ENCODE results near the gene THOC2. TPM values are rescaled to one million over a fixed set of nuclear protein-coding genes. Genes with fewer than 3 reads are reported as not detected.
"Not testable (repeated sequence)": the region's sequence is repeated elsewhere in the genome, so short reads cannot be mapped to it uniquely, and the experiment has no call there.

The THOC2 gene
- total and polyA plus RNA-seq, 10 of the 15 experiments (the other 5 are each of a cell fraction or from before 2014, with no cell fraction given): 64.8 to 136 (median 75.1) TPM

GRCh38 chrX:123722193-123722592 lies 10.7 kb downstream of the THOC2 start:
- H3K27me3 ChIP-seq (replicated peaks in 1 of 2; ENCODE audit: control insufficient read depth in 2 of 2, insufficient read depth in 2 of 2, low read length in 1 of 2); H4K20me1 ChIP-seq (ENCODE audit: control insufficient read depth, insufficient read depth); H3K9ac ChIP-seq (ENCODE audit: control insufficient read depth, insufficient read depth, low read length); RAD21 ChIA-PET (ENCODE audit: unreplicated experiment); POLR2A ChIA-PET; intact Hi-C loops (cut with micrococcal nuclease; ENCODE audit: unreplicated experiment); H3K9me3 ChIP-seq (replicated peaks; ENCODE audit: control insufficient read depth, insufficient read depth, low read length); SMC1A ChIA-PET (ENCODE audit: uncharacterized antibody, unreplicated experiment); H3K36me3 ChIP-seq (ENCODE audit: control insufficient read depth in 2 of 2, insufficient read depth in 2 of 2, low read length in 1 of 2); DNase-seq (ENCODE audit: low read depth, low spot score); H2AFZ ChIP-seq (ENCODE audit: control insufficient read depth, low read depth, low read length); H3K4me2 ChIP-seq (ENCODE audit: control insufficient read depth, insufficient read depth); H3K27ac ChIP-seq (ENCODE audit: control insufficient read depth, insufficient read depth); in situ Hi-C loops (cut with MboI); H3K4me1 ChIP-seq (ENCODE audit: control insufficient read depth, insufficient read depth, low read length); ATAC-seq; BruUV-seq (replicated peaks); H3K4me3 ChIP-seq; CTCF ChIA-PET; FAIRE-seq: not testable (repeated sequence)
- 100% methylated on average over 1 of the region's 1 CpG for WGBS (ENCODE audit: insufficient coverage, insufficient replicate concordance, low lambda C conversion rate, missing lambda C conversion rate)
- H3K79me2 ChIP-seq (ENCODE audit: control insufficient read depth, insufficient read depth, low read length): peaks cover 58% of the 10 kb centered on the region

GRCh38 chrX:123720486-123720885 lies 12.4 kb downstream of the THOC2 start:
- H3K27me3 ChIP-seq (replicated peaks in 1 of 2; ENCODE audit: control insufficient read depth in 2 of 2, insufficient read depth in 2 of 2, low read length in 1 of 2): no peaks in the 10 kb centered on the region
- in situ Hi-C loops (cut with MboI): no loop called here
- H2AFZ ChIP-seq (ENCODE audit: control insufficient read depth, low read depth, low read length): no peak overlapping the region
- RAD21 ChIA-PET (ENCODE audit: unreplicated experiment): no interaction called here
- no peaks in the 10 kb centered on the region for H4K20me1 ChIP-seq (ENCODE audit: control insufficient read depth, insufficient read depth)
- ATAC-seq (no peak), FAIRE-seq (no peak), DNase-seq (ENCODE audit: low read depth, low spot score) (no peak)
- no peaks in the 10 kb centered on the region for H3K4me1 ChIP-seq (ENCODE audit: control insufficient read depth, insufficient read depth, low read length)
- WGBS (ENCODE audit: insufficient coverage, insufficient replicate concordance, low lambda C conversion rate, missing lambda C conversion rate): 61% methylated on average over 2 of the region's 2 CpGs
- no TSS peak for BruUV-seq (replicated peaks)
- peaks cover 57% of the 10 kb centered on the region for H3K79me2 ChIP-seq (ENCODE audit: control insufficient read depth, insufficient read depth, low read length)
- POLR2A ChIA-PET: interaction anchor here (0.6 kb wide), 2 partner anchors 32 to 233 kb away, joined by 3 to 7 read pairs; no protein-coding TSS in a partner anchor
- H3K4me2 ChIP-seq (ENCODE audit: control insufficient read depth, insufficient read depth): no peak overlapping the region
- H3K9me3 ChIP-seq (replicated peaks; ENCODE audit: control insufficient read depth, insufficient read depth, low read length): no peaks in the 10 kb centered on the region; the same call in 2 of the 3 replicates
- CTCF ChIA-PET: interaction anchor here (0.6 to 1.5 kb wide), 2 partner anchors 8 to 19 kb away, joined by 3 to 5 read pairs; no protein-coding TSS in a partner anchor
- SMC1A ChIA-PET (ENCODE audit: uncharacterized antibody, unreplicated experiment): interaction anchor here (1.3 to 1.7 kb wide), 2 partner anchors 9 to 11 kb away, joined by 3 to 4 read pairs; no protein-coding TSS in a partner anchor
- no peak overlapping the region for H3K9ac ChIP-seq (ENCODE audit: control insufficient read depth, insufficient read depth, low read length)
- intact Hi-C loops (cut with micrococcal nuclease; ENCODE audit: unreplicated experiment): no loop called here
- H3K36me3 ChIP-seq (ENCODE audit: control insufficient read depth in 2 of 2, insufficient read depth in 2 of 2, low read length in 1 of 2): no peaks in the 10 kb centered on the region
- no peak overlapping the region for H3K4me3 ChIP-seq
- no peak overlapping the region for H3K27ac ChIP-seq (ENCODE audit: control insufficient read depth, insufficient read depth)
- TF ChIP-seq USF1 (IDR thresholded peaks at IDR 0.05; ENCODE audit: borderline replicate concordance, extremely low read length, insufficient read depth, low read depth, low read length): no peak
- no peak for TF ChIP-seq E2F8 (IDR thresholded peaks at IDR 0.05; ENCODE audit: low read depth, partially characterized antibody)
- TF ChIP-seq RUNX3 (IDR thresholded peaks at IDR 0.05; ENCODE audit: low read length): no peak
- TF ChIP-seq SUZ12 (IDR thresholded peaks at IDR 0.05; ENCODE audit: unreplicated experiment): no peak
- no peak for TF ChIP-seq ZNF687 (IDR thresholded peaks at IDR 0.05)
- no peak for TF ChIP-seq KAT2A (conservative IDR thresholded peaks at IDR 0.05; ENCODE audit: control insufficient read depth, low read depth, low read length)
- no peak for TF ChIP-seq MXI1 (IDR thresholded peaks at IDR 0.05; ENCODE audit: low read depth, low read length)
- TF ChIP-seq SUPT20H (IDR thresholded peaks at IDR 0.05; ENCODE audit: borderline replicate concordance, control insufficient read depth, low read depth, low read length): no peak

Data from GM12878 (cell line).